ENCODE measurements around the gene LATS2. TPM values are rescaled to one million over a fixed set of nuclear protein-coding genes. Genes with fewer than 3 reads are reported as not detected.

The LATS2 gene
- total RNA-seq, 1 donor from 2014 or later = 22.5 TPM

DNA sequence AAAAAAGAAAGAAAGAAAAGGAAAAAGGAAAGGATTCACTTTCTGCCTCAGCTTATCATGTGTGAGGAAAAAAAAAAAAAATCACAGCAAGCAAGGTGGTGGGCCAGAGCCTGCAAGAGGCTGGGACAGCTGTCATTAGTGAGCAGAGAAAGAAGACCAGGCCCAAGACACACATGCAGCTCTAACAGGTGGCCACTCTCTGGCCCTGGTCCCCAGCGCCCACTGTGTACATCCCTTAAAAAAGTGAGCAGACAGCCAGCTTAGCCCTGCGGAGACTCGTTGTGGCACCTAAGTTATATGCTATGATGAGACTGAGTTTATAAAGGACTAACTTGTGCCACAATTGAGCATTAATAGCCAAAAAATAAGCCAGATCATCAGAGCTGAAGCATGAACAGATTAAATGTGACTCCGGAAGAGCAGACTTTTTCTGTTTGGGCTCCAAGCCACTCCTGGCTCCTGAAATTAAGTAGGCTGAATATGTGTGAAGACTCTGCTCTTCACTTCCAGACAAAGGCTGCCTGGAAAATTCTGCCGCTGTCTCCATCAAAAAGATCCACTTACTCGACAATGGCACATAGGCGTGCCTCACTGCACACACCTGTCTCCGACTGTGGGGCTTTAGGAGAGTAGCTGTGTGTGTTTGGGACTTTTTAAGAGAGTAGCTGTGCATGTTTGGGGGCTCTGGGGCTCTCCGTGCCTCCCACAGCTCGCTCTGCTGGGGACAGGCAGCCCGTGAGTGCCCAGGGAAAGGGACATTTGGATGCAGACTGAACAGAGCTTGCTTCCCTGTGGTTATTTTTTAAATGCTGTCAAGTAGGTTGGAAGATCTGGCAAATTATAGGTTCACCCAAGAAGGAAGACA lies 55.0 kb downstream of the LATS2 start:
- ATAC-seq (ENCODE audit: poor library complexity) = peak; percentile 47
- no peak for DNase-seq
- intact Hi-C loops (cut with DNase I) = no loop called here

DNA sequence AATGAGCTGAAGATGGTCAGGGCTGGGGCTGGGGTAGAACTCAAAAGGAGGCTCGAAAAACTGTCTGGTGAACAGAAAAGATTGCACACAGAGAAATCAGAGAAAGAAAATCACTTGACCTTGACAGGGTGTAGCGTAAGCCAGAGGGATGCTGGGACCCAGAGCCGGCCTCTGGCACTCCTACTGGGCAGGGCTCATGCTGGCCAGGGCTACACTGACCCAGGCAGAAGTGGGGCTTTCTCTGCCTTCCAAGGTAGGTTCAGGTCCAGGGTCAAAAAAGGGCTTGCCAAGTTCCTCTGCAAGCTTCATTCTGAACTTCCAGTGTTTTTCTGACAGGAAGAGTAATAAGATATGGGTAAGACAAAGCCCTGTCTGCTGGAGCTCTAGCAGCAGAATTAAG lies 56.2 kb downstream of the LATS2 start:
- DNase-seq = no peak
- ATAC-seq (ENCODE audit: poor library complexity) = no peak
- intact Hi-C loops (cut with DNase I) = no loop called here

DNA sequence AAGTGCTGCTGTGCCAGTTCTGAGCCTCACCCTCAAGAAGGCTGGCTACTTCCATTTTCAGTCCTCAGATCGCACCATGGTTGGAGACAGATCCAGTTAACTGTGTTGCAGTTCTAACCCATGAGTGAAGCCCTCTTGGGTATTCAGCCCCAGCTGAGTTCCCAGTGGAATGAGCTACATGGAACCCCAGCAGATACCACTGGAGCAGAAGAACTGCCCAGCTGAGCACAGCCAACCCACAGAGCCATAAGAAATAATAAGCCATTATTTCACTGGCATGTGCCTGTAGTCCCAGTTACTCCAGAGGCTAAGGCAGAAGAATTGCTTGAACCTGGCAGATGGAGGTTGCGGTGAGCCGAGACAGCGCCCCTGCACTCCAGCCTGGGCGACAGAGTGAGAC lies 59.9 kb downstream of the LATS2 start:
- ATAC-seq (ENCODE audit: poor library complexity) = no peak
- no peak for DNase-seq
- intact Hi-C loops (cut with DNase I) = no loop called here

DNA sequence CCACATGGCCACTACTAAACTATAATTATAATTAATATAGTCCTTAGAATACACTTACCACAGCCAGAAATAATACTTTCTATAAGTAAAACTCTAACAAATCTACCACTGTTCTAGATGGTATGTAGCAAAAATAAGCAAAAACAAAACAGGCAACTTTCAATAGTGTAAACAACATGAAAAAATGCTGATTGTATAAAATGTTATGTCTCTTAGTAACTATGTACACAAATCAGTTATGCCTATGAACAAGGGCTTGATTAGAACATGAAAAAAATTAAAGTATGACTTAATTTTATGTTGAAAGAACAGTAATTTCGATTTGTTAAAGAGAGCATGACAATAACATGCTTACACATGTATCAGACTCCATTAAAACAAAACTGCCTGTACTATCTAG lies 60.7 kb downstream of the LATS2 start:
- DNase-seq = no peak
- ATAC-seq (ENCODE audit: poor library complexity) = no peak
- intact Hi-C loops (cut with DNase I) = no loop called here

DNA sequence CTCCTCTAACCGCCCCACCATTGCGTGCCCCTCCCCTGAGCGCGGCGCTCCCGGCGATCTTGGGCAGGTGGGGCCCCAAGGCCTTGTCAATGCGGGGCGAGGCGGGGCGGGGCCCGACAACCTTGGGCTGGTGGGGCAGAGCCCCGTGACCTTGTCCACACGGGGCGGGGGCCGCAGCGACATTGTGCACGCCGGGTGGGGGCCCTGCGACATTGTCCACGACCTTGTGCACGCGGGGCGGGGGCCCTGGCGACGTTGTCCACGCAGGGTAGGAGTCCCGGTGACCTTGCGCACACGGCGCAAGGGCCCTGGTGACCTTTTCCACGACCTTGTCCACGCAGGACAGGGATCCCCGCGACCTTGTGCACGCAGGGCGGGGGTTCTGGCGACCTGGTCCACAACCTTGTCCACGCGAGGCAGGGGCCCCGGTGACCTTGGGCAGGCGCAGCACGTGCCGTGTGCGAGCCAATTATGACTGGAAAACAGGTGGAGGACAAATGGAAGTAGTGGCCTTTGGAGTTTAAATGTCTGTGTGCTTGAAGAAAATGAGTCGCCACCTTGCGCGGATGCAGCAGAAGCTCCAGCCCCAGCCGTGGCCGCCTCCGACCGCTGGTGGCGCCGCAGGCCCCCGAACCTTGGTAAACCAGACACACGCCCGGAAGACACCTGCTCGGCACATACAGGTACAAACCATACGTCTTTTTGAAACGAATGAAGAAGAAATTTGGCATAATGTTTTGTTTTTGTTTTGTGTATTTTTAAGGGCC lies 62.6 kb downstream of the LATS2 start:
- ATAC-seq (ENCODE audit: poor library complexity) = no peak
- intact Hi-C loops (cut with DNase I) = no loop called here
- no peak for DNase-seq

DNA sequence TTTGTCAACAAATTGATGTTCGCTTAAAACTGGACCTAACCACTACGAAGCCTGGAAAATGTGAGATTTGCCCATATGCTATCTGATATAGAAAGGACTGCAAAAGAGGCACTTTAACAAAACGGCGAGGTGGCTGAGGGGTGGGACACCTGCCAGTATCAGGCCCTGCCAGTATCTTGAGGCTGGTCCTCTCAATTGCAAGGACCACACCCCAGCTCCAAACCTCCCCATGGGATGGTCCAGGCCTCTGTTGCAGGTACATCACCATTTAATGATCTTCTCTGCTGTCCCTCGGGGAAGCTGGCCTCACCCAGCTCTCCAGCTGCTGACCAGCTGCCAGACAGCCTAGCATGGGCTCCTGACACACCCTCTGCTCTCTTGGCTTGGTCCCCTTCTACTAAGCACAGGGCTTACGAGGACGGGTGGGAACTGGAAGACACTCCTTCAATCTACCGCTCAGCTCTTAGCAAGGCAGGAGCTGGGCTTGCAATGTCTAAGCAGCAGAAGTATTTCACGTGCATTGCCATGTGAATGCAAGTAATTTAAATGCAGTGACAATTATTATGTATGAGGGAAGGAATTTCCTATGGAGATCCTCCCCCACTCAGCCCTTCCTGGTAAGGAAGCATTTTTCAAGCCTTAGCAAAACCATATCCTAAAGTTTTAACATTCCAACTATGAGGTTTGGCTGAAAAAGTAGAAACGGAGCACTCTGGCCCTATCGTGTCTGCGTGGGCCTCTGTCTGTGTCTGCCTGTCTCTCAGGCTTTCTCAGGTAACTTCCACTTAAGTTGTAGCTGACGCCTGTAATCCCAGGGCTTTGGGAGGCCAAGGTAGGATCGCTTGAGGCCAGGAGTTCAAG lies 63.9 kb downstream of the LATS2 start:
- intact Hi-C loops (cut with DNase I) = no loop called here
- ATAC-seq (ENCODE audit: poor library complexity) (peak; percentile 61), DNase-seq (peak; percentile 72)

DNA sequence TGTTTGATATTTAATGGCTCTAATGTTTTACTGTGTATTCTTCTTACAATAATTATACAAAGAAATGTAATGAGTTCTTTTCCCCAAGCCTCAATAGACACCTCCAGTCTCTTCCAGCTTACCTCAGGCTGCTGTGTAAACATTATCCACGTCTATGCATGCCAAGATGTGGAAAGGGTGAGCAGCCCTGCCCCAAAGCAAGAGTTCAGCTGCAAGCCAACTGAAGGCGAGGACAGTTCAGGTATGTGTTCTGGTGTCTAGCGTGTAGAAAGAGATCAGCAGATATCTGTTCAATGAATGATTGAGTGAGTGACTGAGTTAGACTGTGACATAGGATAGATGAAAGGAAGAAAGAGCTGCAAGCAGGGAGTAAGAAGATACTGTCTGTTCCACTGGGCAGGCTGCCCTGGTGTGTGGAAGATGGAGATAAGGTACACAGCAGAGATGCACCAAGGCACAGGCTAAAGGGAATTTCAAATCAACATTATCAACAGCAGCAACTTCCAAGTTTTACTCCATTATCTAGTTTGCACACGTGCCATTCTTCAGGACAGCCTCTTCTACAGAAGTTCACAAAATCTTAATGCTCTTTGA lies 66.0 kb downstream of the LATS2 start:
- intact Hi-C loops (cut with DNase I) = no loop called here
- ATAC-seq (ENCODE audit: poor library complexity) (no peak), DNase-seq (no peak)

DNA sequence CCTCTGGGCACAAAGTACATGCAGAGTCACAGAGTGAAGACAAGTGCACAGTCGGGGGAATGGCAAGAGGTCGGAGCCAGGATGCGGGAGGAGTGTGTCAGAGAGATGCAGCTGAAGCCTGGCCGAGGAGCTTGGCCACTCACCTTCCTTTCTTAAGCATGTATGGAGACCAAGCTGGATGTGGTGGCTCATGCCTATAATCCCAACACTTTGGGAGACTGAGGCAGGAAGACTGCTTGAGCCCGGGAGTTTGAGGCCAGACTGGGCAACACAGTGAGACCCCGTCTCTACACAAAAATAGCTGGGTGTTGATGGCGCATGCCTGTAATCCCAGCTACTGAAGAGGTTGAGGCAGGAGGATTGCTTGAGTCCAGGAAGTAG lies 67.0 kb downstream of the LATS2 start:
- DNase-seq (no peak), ATAC-seq (ENCODE audit: poor library complexity) (no peak)
- intact Hi-C loops (cut with DNase I) = no loop called here

DNA sequence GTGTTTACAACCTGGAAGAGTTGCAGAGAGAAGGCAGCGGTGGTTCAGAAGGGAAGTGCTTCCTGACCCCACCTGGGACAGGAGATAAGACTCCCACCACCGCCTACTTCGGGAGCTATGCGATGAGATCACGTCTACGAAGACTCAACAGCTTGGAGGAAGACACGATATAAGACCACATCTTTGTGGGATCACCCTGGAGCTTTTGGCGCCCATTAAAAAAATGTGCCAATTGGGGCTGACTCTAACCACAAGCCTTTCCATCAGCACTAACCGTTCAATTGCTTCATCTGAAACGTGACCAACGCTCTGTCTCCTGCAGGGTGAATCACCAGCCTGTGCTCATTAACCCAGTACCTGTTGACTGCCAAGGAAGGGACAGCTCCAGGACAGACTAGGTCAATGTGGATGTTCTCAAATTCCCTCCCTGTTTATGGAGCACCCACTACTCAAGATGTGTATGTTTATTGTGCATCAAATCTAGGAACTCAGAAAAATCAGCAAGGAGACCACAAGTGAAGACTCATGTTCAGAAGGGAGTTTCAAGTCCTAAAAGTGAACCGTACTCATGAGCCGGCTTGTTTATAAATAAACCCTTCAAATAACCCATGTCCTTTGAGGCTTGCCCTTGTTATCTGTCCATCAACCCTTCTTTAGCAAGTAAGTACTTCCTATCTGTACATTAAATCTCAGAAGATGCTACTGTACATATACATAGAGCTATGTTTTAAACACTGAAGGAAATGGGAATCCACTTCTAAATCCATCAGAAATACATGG lies 67.5 kb downstream of the LATS2 start:
- intact Hi-C loops (cut with DNase I) = no loop called here
- no peak for ATAC-seq (ENCODE audit: poor library complexity)
- DNase-seq = no peak

DNA sequence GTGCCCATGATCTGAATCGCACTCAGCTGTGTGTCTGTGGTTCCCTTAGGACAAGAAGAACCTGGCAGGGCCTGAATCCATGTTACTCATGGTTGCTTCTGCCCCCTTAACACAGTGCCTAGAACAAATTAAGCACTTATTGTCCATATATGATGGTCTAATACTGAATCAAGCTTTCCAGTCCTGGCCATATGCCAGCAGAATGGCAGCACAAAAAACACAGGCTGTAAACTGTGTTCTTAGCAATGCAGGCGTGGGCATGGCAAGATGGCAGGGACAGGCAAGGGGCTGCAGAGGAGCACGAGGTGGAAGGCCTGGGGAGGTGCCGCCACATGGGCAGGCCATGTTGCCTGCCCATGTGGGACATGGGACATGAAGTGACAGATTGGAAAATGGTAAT lies 68.2 kb downstream of the LATS2 start:
- ATAC-seq (ENCODE audit: poor library complexity) (no peak), DNase-seq (no peak)
- intact Hi-C loops (cut with DNase I) = no loop called here

DNA sequence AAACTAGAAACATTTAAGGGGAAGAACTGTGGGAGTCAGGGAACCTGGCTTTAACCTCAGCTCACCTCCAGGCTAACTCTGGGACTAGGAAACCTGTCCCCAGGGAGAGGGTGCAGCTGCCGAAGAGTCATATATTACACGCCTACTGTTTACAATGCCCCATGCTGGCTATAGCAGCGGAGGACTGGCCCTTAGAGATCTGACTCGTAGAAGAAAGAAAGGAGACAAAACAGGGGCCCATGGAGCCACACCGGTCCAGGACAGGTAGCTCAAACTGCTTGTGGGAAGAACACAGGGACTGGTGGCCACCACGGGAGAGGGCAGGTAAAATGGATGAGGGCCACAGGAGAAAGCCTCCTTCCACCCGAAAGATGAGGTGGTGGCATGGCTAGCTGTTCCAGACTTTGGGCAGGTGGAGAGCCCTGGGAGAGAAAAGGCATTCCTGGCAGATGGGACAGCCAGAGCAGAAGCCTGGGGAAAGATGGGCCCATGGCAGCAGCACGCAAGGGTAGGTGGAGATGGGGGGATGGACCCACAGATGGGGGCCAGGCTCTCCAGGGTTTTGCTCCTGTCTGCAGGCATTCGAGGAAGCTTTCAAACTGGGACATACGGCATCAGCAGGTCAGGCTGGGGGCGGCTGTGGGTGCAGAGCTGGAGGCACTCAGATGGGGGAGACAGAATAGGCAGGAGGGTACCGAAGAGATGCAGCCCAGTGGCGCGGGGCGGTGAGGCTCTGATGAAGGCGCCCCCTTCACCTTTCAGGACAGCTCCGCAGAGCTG lies 69.5 kb downstream of the LATS2 start:
- DNase-seq (no peak), ATAC-seq (ENCODE audit: poor library complexity) (no peak)
- intact Hi-C loops (cut with DNase I) = no loop called here

DNA sequence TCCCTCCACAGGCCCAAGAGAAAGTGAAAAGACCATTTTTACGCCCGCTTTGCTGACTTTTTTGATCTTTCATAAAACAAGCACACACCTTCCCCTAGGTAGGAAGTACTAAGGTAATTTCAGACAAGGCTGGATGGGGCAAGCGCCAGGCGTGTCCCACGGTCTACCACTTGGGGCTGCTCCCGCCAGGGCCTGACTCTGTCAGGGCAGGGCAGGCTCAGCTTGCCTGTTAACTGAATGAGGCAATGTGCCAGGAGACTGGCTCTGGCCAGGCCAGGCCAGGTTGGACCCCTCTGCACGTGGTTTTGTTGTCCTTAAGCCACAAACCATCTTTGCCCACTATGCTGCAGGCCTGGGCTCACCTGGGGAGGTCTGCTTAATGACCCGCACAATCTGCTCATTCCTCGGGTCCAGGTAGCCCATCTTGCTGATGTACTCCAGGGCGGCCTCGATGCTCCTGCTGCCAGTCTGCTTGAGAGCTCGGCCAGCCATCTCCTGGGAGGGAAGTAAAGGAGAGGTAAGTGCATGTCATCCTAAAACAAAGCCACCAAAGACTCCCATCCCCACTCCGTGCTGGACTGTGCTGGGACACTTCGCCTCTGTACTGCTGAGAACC lies 70.4 kb downstream of the LATS2 start:
- DNase-seq = no peak
- intact Hi-C loops (cut with DNase I) = no loop called here
- ATAC-seq (ENCODE audit: poor library complexity) = no peak

DNA sequence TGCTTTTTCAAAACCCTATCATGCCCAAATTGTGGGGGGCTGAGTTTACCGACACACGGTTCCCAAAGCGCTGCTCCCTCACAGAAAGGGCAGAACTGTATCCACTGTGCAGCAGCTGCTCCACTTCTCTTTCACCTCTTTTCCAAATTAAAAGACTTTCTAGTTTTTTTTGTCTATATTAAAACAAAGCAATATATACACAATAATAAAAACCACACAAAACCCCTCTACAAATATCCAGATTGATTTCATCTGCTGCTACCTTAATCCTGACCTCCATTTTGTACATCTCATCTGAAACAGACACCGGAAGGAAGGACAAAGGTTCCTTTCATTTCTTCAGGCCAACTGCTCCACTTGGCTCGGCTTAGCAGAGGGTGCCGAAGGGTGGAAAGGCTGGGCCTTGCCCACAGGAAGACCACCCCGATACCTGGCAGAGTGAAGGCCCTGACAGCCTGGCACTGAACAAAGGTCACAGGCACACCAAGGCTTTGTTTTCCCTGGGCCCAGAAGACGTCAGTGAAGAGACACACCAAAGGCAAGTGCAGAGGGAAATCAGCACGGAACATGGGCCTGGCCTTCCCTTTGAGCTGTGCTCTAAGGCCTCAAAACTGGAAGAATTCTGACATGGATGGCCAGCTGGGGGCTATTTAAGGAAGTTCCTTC lies 71.6 kb downstream of the LATS2 start:
- ATAC-seq (ENCODE audit: poor library complexity) = peak; percentile 25
- DNase-seq = no peak
- intact Hi-C loops (cut with DNase I) = no loop called here

DNA sequence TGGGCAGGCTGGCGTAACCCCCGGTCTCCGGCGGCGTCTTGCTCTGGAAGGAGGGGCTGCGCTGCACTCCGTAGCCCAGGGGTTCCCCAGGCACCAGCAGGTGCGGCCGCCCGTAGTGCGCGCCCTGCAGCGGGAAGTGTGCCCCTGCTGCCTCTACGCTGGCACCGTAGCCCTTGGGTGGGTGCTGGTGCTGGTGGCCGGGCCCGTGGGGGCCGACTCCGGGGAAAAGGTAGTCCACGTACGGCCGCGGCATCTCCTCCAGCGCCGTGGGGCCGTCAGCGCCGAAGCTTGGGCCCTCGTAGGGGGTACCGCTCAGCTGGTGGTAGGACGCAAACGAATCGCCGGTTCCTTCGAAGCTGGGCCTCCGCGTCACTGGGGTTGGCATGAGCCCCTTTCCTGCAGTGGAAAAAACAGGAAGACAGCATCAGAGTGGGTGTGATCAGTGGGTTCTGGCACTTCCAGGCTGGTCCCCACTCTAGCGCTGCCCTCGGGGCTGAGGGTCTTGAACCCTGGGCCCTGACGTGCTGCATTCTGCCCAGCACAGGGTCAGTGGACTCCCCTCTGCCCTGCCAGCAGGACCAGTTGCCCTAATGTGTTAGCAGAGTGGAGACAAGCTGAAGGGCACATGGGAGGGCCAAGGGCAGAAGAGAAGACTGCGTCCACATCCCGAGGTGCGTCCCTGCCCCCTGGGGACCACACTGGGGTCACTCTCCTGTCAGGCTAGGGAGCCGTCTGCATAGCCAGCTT lies 72.3 kb downstream of the LATS2 start:
- intact Hi-C loops (cut with DNase I) = no loop called here
- no peak for DNase-seq
- ATAC-seq (ENCODE audit: poor library complexity) = peak; percentile 51

DNA sequence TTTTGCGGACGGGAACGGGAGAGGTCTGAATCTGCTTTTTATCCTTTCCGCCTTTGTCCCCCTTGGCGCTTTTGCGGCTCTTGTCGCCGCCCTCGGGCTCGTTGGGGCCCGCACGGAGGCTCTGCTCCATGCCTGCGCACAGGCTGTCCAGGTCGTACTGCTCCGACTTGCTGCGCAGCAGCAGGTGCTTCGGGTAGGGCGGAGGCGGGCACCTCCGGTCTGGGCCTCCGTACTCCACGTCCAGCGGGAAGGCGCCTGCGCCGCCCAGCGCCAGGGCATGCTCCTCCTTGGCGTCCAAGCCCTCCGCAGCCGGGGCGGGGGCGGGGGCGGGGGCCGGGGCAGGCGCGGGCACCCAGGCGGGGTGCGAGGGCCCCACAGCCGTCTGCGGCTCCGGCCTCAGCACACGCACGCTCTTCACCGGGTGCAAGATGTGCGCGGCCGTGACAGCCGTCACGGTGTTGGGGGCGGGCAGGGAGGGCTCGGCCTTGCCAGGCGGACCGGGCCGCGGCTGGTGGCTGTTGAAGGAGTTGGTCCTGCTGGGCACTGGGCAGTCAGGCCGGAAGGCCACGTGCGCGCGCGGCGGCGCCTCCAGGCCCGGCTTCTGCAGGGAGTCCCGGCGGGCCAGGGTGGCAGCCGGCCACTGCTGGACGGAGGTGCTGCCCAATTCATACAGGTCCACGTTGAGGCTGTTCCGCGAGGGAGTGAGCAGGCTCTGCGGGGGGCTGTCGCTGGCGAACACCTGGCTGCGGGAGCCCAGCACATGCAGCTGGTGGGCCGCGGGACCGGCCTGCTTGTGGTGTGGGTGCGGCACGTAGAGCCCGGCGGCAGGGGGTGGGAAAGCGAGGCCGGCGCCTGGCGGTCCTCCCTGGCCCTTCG lies 73.1 kb downstream of the LATS2 start:
- intact Hi-C loops (cut with DNase I) = no loop called here
- ATAC-seq (ENCODE audit: poor library complexity) (no peak), DNase-seq (no peak)

Data from Right ventricle myocardium superior (tissue), 1 donor.